NT2/D1 (cell line): Measurements from ENCODE around the gene FAM53A.

Experiments used
- SUZ12 ChIP-seq: IDR thresholded peaks from 2 replicates; pipeline ENCODE4 v1.6.1; 2011; ENCODE audit not compliant: insufficient read length, insufficient read depth; ENCODE audit errors: extremely low read depth
- YY1 ChIP-seq: IDR thresholded peaks from 2 replicates; pipeline ENCODE4 v1.6.1; 2011; ENCODE audit not compliant: insufficient read length, insufficient read depth

- TF ChIP-seq YY1 (no peak), SUZ12 (no peak)
Observed at GRCh38 chr4:1722551-1723118, 38.5 kb upstream of the FAM53A start.
